Breast epithelium (tissue), 3 donors: ENCODE results near the gene IPO9.

Experiments used
- CTCF ChIP-seq, 3 donors: fragments of 450-650 bp; IDR thresholded peaks; one replicate each; pipeline ENCODE4 v1.5.1; 2016 to 2017; ENCODE audit warnings: antibody characterized with exemption in 3 of 3, mild to moderate bottlenecking in 3 of 3, moderate library complexity in 3 of 3
- POLR2A ChIP-seq: fragments of 450-650 bp; IDR thresholded peaks from one replicate; pipeline ENCODE4 v1.6.1; 2016; ENCODE audit warnings: antibody characterized with exemption, mild to moderate bottlenecking, moderate library complexity
- POLR2AphosphoS5 ChIP-seq, 3 donors: sonication (generic); formaldehyde crosslinking; IDR thresholded peaks; one replicate each; pipeline ENCODE4 v1.6.1; 2017; ENCODE audit warnings: antibody characterized with exemption in 3 of 3

- TF ChIP-seq CTCF (IDR thresholded peaks at IDR 0.05) (no peak), POLR2AphosphoS5 (IDR thresholded peaks at IDR 0.05) (no peak), POLR2A (no peak)
Observed at GRCh38 chr1:201896951-201897391, 68.0 kb downstream of the IPO9 start.
